Vagina (tissue), 2 donors: Measurements from ENCODE around the gene CHI3L1.

Source experiments
- CTCF ChIP-seq, 3 experiments: fragments of 450-650 bp in 2 of 3; fragments of 200-600 bp in 1 of 3; sonication (generic) in 1 of 3; IDR thresholded peaks; one replicate each; pipeline ENCODE4 v1.5.1; 2017 to 2019; ENCODE audit warnings: antibody characterized with exemption in 3 of 3, mild to moderate bottlenecking in 2 of 3, moderate library complexity in 2 of 3
- POLR2A ChIP-seq, 2 donors: fragments of 450-650 bp; IDR thresholded peaks; one replicate each; pipeline ENCODE4 v1.6.1; 2017; ENCODE audit warnings: antibody characterized with exemption in 2 of 2, mild to moderate bottlenecking in 2 of 2, moderate library complexity in 2 of 2

GRCh38 chr1:203167913-203168200, 18.6 kb downstream of the CHI3L1 start:
- no peak for TF ChIP-seq CTCF (IDR thresholded peaks at IDR 0.05)
- TF ChIP-seq POLR2A (IDR thresholded peaks at IDR 0.05): no peak
